C1 segment of cervical spinal cord (tissue), 14 donors: ENCODE results near the gene ZC3H4.

Experiments used
- DNase-seq, 14 donors: peaks; one replicate each; lab custom pipeline; 2025; lab: John Stamatoyannopoulos, UW

The ZC3H4 gene

DNA sequence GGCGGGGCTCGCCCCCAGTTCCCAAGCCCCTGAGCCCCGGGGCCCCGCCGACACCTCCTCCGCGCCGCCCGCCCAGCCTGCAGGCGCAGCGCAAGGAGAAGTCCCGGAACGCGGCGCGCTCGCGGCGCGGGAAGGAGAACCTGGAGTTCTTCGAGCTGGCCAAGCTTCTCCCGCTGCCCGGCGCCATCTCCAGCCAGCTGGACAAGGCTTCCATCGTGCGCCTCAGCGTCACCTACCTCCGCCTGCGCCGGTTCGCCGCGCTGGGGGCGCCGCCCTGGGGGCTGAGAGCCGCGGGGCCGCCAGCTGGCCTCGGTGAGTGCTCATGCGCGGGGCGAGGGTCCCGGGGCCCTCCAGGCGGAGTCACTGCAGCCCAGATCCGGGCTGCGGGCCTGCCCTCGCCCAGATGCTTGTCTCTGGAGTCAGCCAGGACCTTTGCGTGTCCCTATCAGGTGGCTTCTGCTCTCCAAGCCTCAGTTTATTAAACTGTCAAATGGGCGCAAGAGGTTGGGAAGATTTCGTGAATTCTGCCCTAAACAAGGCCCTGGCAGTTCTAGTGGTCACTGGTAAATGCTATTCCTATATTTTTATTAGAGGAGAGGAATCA is 91.9 kb downstream of the ZC3H4 start:
- no peak for DNase-seq

DNA sequence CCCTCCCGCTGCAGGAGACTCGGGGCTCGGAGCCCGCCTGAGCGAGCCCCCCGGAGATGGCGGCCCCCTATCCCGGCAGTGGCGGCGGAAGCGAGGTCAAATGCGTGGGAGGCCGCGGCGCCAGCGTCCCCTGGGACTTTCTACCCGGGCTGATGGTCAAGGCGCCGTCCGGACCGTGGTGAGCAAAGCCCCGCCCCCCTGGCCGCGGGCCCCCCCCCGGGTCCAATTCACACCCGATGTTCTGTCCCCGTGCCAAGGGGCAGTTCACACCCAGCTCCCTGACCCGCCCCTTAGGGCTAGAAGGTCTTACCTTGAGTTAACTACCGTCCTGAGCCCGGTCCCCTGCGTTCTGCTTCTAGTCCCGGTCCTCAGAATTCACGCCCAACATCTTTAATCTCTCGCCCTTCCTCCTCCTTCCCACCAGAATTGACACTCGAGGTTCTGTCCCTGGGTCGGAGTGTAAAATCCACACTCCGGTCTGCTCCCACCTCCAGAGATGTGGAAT is 92.5 kb downstream of the ZC3H4 start:
- DNase-seq: no peak

DNA sequence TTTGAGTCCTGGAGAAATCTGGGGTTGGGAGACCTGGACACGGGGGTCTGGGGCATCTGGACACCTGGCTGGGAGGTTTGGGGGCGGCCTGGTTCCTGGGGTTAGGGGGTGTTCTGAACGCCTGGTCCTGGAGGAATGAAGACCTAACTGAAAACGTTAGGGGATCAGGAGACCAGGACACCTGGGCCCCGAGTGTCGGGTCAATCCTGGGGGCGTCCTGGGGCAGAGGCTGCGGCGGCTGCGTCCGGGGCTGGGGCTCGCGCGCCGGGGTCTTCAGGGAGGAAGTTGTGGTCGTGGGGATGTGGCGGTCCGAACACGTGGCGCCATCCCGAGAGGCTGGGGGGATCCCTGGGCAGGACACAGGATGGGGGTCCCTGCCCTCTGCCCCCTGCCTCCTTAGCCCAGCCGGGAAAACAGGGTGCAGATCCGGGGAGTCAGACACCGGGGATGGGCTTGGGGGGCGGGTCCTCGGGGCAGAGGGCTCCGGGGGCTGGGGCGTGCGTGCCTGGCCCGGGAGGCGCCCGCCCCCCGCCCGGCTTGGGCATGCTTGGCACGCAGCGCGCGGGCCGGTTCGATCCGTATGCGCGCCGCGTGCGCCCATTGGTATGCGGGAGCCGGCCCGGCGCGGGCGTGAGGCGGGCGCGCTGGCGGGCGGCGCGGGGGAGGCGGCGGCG is 93.3 kb downstream of the ZC3H4 start:
- no peak for DNase-seq

DNA sequence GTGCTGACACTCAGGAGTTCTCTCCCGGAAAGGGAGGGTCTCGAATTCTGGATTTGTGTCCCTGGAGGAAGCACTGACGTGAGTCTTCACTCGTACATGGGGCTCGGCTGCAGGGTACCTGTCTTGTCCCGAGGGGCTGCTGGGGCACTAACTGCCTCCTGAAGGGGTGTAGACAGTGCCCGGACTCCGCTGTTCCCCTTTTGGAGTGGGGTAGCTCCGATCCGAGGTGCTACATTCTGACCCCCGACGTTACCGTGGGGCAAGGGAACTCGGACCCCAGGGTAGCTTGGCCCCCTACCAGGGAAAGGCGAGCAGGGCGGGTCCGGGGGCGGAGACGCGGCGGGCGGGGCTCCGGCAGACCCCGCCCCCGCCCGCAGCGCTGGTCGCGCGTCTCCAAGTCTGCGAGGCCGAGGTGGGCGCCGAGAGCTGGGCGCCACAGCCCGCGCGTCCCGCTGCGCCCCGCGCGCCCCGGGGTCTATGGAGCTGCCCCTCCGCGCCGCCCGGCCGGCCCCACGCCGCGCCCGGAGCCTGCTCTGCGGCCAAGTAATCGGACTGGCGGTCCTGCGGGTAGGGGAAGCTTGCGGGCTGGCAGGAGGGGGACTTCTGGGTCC is 94.0 kb downstream of the ZC3H4 start, which contains the start of gene NPAS1:
NPAS1 (plus strand) TSS at position 407 of the 611 bp plus-strand sequence. CDS start 1,211 bp downstream, outside the sequence.
- DNase-seq: no peak

DNA sequence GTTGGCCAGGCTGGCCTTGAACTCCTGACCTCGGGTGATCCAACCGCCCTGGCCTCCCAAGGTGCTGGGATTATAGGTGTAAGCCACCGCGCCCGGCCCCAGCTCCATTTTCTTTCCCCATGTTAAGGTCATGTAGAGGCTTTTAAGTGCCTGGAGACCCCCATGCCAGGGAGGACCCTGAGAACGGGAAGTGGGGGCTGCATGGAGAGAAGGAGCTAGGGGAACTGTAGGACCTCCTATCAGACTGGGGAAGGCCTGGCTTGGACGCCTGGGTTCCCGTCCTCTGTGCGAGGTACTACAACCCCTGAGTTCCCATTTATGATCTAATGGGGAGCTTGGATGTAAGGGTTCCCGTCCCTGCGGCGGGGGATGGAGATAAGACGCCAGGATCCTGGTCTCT is 94.7 kb downstream of the ZC3H4 start:
- DNase-seq: no peak
